Mucosa of gallbladder (tissue), 1 donor: ENCODE measurements around the gene HIVEP3. TPM values are rescaled to one million over a fixed set of nuclear protein-coding genes. Genes with fewer than 3 reads are reported as not detected.
"Not testable (repeated sequence)": the region's sequence is repeated elsewhere in the genome, so short reads cannot be mapped to it uniquely, and the experiment has no call there.

Source experiments
- DNase-seq: peaks from one replicate; pipeline ENCODE4 v3.0.0-alpha.2; 2020; ENCODE audit warnings: low spot score
- total RNA-seq: library from RNA; stranded (reverse); gene quantifications from one replicate; pipeline ENCODE4 v1.2.1, GENCODE V29; 2021
- donor health status: DM: no; HTN: no; CAD: no.

The HIVEP3 gene
- total RNA-seq, 1 donor from 2014 or later = 8.7 TPM

DNA sequence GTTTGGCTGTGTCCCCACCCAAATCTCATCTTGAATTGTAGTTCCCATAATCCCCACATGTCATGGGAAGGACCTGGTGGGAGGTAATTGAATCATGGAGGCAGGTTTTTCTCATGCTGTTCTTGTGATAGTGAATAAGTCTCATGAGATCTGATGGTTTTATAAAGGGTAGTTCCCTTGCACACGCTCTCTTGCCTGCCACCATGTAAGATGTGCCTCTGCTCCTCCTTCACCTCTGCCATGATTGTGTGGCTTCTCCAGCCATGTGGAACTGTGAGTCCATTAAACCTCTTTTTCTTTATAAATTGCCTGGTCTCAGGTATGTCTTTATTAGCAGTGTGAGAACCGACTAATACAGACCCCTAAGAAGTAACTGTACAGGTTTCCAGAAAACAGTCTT lies 2.5 kb upstream of the HIVEP3 start:
- DNase-seq = not testable (repeated sequence)

- DNase-seq = no peak
These were observed 1.9 kb upstream of the HIVEP3 start for GRCh38 chr1:41920658-41921057.

DNA sequence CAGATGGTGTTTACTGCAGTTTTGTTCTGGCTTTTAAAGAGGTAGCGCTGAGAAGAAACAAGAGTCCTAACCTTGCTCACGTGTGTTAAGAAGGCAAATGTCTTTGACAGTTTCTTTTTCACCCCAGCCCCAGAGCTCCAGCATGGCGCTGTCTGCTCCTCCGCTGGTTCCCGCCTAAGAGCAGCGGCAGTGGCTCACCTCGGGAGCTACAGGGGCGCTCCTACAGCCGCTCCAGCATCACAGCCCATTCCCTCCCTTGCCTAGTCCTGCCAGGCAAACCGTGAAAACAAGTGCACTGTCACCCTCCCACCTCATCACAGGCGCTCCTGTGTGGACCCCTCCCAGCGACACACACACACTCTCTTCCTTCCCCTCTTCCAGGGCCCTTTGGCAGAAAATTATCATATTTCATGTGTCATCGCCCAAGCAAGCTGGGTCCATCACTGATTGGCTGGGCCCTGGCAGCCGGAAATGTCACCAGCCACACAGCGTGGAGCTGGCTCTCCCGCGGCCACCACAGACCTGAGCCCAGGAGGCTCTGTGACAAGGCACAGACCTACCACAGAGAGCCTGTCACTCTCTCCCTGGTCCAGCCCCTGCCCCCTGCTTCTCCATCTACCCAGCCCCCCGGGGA lies 1.2 kb upstream of the HIVEP3 start:
- peak; percentile 29 for DNase-seq

DNA sequence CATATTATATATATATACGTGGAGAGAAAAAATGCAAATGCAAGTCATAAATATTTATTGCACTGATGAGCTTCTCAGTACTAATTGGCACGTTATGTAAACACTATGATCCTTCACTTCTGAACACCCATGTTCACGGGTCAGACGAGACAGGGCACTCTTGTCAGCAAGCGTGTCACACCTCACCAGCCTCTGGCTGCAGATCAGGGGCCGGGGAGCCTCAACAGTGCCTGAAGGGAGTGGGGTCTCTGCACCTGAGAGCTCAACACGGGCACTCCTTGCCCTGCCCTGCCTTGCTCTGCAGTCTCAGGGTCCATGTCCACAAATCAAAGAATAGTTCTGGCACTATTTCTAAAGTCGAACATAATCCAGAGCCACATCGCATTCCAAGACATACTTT lies 409 bp upstream of the HIVEP3 start:
- no peak for DNase-seq

DNA sequence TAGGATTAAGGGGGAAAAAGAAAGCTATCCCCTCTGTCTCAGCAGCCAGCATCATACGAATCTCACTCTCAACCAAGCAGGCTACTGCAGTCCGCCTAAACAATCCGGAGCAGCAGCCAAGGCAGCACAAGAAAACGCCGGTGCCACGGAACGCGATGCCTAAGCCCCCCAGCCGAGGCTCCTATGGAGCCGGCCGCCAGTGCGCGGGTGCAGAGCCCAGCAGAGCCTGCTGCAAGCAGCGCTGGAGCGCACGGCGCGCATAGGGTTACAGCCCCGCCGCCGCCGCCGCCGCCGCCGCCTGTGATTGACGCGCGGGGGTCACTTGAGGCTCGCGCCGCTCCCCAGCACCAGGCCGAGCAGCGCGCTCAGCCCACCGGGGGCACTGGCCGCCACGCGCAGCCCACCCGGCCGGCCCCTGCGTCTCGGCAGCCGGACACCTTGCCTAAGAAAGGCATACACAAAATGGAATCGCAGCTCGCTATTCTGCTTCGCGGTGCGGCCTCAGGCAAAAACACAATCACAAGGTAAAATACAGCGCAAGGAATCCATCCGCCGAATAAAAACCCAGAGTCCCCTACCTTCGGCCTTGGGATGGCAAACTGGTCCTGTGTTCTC lies 780 bp downstream of the HIVEP3 start:
- no peak for DNase-seq

DNA sequence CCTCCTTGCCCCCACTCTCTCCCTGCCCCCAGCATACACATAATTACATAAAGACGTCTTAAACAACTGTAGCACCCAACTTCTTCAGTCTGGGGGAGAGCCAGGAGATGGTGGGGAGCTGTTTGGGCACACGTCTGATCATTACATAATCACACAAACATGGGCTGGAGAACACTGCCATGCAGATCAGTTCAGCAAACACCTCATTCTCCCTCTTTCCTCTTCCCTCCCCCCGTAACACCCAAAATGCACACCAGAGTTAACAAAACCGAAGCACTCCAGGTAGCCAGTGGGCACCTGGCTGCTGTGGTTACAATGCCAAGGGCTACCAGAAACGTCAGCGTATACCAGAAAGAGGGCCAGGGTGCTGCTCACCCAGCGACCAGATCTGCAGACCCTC lies 1.6 kb downstream of the HIVEP3 start:
- DNase-seq = no peak

DNA sequence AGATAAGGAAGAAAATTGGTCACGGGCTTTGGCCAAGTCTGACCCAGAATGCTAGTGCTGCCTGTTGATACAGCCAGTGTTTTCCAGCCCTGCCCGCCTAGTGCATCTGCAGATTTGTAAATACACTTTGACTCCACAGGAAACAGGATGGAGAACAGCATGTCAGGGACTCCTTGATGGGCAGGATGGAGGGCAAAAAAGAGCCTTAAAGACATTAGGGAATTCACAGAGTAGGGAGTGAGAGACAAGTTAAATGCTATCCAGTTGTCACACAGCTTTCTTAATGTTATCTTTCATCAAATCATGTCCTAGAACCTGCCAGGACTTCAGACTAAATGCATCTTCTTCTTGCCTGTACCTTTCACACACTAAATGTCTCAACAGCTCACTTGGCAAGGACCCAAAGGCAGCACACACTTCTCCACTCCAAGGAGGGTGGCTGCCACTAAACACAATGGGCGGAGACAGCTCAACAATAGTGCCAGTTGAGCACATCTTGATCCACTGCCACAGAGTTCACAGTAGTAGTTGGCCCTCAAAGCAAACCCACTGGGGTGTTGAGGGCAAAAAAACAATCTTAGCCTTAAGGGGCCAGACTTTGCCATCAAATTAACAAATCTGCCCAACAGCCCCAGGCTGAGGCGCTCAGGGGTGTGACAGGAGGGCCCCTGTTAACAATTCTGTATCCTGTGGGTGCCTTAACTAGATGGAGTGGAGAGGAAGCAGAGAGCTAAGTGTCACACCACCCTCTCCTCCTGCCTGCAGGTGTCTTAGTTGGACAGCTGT lies 2.7 kb downstream of the HIVEP3 start:
- peak; percentile 53 for DNase-seq

- DNase-seq = no peak
These were observed 4.2 kb downstream of the HIVEP3 start for GRCh38 chr1:41914516-41914915.

- no peak for DNase-seq
These were observed 5.7 kb downstream of the HIVEP3 start for GRCh38 chr1:41913014-41913413.

DNA sequence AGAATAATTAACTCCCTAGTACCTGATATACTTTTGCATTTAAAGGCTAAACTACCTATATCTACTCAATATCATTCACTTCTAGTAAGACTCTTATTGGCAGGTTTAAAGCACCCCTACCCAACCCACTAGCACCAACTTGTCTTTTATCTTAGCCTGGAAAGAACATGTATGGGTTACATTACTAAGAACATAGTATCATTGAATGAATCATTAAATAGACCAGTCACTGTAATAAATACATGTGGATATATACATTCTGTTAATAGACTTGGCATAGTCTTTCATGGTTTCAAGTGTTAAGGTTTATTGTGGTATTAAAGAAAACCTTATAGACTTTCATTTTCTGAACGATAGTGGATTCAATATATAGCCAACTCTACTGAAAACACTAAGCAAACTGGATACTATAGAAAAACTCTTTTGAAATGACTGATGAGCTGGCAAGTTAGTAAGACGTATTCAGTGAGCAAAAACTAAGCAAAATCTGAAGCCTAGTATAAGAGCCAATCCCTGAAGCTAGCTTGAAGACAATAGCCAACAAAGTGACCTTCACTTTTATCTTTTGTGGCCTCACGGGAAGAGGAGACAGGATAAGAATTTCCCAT lies 10.3 kb downstream of the HIVEP3 start:
- DNase-seq = no peak

DNA sequence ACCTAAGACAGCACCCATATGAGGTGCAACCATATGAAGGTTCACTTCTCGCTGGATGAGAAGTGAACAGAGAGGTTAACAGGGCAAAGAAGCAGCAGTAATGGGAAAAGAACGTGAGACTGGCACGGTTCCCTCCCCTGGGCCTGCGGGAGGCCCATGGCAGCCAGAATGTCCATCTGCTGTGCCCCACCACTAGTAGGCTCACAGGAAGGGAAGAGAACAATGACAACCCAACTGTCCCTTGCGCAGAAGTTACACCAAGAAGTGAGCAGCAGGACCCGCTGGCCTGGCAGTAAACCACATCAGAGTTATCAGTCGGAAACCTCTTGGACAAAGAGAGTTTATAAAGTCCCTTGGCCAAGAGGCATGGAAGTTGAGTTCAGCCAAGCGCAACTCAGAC lies 11.3 kb downstream of the HIVEP3 start:
- no peak for DNase-seq

DNA sequence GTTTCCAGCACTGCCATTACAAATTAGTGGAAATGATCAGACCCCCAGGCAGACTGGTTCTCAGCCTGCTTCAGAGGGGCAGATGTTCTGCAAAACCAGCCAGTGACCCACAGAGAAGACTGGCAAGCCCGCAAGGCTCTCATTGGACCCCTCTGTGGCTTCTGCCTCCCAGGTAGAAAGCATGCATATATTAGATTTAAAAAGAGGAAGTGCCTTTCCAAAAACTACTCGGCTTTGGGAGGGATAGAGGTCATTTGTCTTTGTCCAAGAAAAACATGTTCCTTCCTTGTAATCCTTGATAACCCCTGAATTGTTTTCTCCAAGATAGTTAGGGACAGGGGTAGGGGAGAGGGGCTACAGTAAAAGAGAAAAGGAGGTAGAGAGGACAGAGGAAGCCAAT lies 11.8 kb downstream of the HIVEP3 start:
- DNase-seq = no peak

- DNase-seq = no peak
These were observed 13.5 kb downstream of the HIVEP3 start for GRCh38 chr1:41905093-41905675.

DNA sequence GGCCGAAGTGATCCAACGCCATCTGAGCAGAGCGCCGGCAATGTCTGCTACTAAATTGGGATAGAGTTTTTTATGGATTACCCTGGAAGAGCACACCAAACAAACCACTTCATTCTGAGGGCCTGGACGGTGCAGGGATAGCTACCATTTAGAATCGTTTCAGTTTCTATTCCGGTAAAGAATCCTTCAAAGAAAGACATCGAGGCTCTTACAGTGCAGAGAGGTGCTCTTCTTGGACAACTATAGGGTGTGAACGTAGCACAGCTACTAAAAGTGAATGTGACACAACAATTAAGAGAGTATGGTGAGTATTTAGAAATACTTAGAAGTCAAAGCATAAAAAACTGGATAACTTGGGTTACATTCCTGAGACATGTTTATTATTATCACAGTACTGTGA lies 16.1 kb downstream of the HIVEP3 start:
- no peak for DNase-seq

DNA sequence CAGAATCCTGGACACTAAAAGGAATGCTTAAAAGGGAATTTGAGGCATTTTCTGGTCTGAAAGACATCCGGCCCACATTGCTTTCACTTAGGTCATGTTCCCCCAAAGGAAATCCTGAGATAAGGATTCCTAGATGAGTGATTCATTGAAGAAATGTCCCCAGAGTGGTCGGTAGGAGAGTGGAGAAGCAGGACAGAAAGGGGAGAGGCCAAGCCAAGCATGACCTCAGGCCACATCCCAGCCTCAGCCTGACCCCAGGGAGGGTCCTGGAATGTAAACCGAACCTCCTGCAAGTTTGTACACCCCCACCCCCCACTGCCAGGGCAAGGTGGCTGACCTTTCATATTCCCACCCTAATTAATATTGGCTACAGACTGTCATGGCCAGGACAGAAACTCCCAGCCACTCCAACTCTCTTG lies 16.6 kb downstream of the HIVEP3 start:
- no peak for DNase-seq

DNA sequence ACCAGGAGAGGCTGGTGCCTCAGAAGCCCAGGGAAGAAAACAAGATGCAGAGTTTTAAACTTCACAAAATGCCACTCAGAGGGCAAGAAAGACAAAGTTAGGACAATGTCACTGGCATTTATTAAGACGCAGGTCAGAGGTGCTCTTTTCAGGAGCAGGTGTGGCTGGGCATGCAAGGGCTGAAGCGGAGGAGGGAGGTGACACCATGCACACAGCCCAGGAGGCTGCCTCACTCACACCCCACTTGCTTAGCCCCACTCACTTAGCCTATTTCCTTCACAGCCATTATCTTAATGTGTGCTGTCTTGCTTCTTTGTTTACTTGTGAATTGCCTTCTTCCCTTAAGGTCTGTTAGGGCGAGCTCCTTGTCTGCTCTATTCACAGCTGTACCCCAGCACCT lies 17.2 kb downstream of the HIVEP3 start:
- no peak for DNase-seq

DNA sequence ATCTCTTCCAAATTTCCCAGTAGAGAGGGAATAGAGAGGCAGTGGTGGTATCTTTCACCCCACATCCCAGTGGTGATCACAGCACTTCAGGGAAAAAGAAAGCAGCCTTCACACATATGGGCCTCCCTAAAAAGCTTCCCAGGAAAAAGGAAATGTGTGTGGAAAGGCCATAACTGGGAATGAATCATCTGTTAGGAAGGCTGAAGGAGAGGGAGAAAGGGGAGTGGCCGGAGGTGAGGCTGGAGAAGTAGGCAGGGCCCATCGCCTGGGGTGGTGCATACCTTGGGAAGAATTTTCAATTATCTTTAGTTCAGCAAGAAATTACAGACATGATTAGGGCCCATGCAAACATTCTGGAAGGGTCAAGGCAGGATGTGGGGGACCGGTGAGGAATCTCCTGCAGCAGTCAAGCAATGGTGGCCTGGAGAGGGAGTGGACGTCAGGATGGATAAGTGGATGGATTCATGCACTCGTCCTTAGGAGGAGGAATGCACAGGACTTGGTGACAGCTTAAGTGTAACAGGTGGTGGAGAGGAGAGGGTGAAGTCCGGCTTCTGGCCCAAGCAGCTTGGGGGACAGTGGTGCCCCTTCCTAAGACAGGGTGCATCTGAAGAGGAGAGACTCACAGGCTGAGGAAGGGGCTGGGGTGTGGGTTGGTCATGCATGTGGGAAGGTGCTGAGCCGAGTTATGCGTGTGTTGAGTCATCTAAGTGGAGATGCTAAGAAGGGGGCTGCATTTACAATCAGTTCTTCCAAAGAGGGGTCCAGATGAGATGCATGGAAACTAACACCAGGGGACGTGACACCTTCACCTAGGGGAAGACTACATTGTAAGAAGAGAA lies 17.9 kb downstream of the HIVEP3 start:
- DNase-seq = peak; percentile 5

DNA sequence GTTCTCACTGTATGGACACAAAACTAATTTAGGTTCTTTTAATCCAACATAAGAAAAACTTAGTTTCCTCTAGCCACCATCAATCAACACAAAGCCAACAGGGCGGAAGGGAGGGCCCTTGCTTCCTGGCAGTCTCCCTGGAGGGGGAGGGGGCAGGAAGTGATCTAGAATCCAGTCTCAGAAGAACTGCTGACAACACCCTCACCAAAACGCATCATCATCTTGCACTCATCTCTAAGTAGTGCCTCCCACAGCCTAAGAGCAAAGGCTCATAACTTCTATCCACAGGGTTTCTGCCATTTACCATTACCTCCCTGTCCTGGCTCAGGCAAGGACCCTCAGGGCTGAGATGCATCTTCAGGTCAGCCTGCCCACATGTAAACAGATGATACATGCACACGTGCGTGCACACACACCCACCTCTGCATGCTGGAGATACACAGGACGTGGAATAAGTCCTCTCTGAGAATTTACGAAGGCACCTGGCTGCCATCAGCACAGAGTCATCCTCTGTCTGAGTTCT lies 20.5 kb downstream of the HIVEP3 start:
- peak; percentile 9 for DNase-seq

DNA sequence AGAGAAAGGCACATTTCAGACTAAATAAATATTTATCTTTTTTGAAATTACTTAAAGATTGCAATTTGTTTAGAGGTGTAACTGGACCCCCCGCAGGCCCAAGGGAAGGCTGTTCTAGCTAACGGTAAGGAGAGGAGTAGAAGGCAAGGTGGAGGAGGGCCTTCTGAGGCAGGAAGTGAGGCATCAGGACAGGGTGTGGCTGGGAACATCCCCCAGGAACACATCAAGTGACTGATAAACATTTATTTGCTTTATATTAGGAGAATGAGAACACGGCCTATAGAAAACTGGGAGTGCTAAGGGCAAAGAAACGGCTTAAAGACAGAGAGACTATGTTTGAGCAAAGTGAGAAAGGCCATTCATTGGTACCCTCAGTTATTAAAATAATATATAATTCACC lies 23.2 kb downstream of the HIVEP3 start:
- DNase-seq = no peak

GRCh38 chr1:41894808-41895483 lies 23.8 kb downstream of the HIVEP3 start:
- no peak for DNase-seq
